Kidney capillary endothelial cell (primary cell): Measurements from ENCODE around the gene CEP44.
"Not testable (repeated sequence)": the region's sequence is repeated elsewhere in the genome, so short reads cannot be mapped to it uniquely, and the experiment has no call there.

Source experiments
- DNase-seq: peaks from one replicate; pipeline ENCODE4 v3.0.0-alpha.2; 2018; ENCODE audit warnings: low spot score

Gene CEP44

DNA sequence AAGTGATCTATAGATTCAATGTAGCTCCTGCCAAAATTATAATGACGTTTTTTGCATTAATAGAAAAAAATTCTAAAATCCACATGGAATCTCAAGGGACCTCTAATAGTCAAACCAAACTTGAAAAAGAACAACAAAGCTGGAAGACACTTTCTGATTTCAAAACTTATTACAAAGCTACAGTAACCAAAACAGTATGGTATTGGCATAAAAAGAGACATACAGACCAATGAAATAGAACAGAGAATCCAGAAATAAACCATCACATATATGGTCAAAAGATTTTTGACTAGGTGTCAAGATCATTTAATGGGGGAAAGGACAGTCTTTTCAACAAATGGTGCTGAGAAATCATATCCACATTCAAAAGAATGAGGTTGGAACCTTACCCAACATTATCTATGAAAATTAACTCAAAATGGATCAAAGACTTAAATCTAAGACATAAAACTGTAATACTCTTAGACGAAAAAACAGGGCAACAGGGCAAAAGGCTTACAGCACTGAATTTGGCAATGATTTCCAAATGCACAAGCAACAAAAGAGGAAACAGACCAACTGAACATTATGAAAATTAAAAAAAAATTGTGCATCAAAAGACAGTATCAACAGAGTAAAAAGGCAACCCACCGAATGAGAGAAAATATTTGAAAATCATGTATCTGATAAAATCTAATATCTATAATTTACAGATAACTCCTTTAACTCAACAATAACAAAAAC, 4.1 kb upstream of the CEP44 start:
- no peak for DNase-seq

DNA sequence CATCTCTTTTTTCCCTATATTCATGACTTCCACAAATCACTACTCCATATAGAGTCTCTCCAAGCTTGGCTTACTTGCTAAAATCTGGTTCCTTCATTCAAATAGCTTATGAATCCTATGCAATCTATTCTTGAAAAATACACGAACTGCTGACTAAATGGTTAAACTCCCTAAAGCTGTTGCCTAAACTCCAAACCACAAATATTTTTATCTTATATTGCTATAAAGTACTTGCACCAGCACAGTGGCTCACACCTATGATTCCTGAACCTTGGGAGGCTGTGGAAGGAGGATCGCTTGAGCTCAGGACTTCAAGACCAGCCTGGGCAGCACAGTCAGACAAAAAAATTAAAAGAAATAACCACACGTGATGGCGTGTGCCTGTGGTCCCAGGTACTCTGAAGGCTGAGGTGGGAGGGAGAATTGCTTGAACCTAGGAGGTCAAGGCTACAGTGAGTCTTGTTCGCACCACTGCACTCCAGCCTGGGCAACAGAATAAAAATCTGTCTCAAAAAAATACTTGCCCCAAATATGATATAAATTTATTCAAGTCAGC, 2.5 kb upstream of the CEP44 start:
- DNase-seq: no peak

DNA sequence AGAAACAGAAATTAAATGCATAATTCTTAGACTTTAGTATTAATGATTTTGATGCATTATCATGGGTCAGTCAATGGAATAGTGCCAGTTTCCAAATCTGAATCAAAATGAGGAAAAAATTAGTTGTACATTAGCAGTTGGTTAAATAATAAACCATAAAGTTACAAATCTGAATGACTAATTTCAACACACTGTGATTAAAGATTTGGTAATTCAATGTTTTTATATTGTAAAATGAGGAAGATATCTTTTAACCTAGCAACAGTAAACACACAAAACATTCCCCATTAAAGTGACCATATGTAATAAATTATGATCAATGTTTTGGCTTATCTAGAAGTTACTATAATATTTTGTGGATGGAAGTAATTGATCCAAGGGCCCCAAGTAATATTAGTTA, 1.8 kb upstream of the CEP44 start:
- no peak for DNase-seq

DNA sequence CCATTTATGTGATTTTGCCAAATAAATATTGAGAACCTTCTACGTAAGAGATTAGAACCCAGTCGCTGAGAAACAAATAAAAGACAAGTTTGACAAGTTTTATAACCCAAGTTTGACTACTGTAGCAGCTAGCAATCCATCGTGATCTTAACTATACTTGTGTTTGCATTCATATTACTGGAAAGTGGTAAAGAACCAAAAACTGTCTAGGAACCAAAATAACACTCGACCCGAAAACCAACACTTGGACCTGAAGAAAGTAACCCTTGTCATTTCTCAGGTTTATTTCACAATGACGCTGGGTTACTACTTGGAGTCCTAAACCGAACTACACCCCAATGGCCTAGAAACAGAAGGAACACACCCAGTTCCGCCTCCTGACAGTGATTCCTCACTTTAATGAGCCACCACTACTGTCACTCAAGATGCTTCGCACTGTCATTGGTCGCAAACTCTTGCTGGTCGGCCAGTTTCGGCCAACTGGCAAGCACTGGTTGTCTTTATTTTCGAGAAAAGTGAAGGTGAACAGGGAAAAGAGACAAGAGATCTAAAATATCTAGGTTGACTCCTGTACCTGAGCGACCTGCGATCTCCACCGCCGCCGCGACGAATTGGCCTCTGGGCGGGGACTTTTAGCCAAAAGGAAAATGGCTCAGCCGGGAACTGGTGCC, 740 bp upstream of the CEP44 start:
- DNase-seq: peak; percentile 85

DNA sequence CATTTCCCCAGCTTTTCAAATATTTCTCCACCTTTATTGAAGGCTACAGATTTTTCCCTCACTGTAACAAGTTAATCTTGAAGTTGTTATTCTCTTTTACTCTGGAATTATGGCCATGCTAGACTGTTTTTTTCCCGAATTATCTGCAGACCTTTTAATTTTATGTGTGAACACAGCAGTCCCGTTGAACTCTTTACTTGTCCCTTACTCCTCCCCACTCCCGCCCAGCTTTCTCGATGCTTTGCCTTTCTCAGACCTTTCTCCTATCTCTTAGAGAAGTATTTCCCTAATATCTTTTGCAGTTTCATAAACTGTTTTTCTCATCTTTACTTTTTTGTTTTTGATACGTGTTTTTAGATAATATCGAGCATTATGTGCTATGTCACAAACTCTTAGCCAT, 776 bp downstream of the CEP44 start:
- peak; percentile 7 for DNase-seq

DNA sequence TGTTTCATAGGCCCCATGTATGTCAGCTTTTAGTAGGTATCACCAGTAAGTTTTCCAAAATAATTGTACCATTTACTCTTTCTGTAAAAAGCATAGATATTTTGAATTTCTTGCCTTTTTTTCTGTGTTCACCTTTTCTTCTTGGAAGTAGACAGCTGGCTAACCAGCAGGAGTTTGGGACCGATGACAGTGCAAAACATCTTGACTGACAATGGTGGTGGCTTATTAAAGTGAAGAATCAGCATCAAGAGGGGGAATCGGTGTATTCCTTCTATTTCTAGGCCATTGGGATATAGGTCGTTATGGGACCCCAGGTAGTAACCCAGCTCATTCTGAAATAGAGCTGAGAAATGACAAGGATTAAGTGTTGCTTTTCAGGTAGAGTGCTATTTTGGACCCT, 3.2 kb downstream of the CEP44 start:
- DNase-seq: no peak

DNA sequence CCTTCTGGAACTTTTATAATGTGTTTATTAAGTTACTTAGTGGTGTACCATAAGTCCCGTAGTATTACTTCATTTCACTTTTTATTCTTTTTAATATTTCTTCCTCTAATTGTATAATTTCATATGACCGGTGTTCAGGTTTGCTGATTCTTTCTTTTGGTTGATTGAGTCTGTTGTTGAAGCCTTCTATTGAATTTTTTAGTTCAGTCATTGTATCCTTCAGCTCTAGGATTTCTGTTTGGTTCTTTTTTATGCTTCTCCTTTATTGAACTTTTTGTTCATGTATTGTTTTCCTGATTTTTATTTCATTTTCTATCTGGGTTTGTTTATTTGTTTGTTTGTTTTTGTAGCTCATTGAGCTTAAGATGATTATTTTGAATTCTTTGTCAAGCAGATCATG, 8.8 kb downstream of the CEP44 start:
- no peak for DNase-seq

DNA sequence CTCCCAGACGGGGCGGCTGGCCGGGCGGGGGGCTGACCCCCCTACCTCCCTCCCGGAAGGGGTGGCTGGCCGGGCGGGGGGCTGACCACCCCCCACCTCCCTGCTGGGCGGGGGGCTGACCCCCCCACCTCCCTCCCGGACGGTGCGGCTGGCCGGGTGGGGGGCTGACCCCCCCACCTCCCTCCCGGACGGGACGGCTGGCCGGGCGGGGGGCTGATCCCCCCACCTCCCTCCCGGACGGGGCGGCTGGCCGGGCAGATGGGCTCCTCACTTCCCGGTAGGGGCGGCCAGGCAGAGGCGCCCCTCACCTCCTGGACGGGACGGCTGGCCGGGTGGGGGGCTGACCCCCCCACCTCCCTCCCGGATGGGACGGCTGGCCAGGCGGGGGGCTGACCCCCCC, 10.9 kb downstream of the CEP44 start:
- DNase-seq: not testable (repeated sequence)

DNA sequence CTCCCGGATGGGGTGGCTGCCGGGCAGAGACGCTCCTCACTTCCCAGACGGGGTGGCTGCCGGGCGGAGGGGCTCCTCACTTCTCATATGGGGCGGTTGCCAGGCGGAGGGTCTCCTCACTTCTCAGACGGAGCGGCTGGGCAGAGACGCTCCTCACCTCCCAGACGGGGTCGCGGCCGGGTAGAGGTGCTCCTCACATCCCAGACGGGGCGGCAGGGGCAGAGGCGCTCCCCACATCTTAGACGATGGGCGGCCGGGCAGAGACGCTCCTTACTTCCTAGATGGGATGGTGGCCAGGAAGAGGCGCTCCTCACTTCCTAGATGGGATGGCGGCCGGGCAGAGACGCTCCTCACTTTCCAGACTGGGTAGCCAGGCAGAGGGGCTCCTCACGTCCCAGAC, 11.4 kb downstream of the CEP44 start:
- not testable (repeated sequence) for DNase-seq

DNA sequence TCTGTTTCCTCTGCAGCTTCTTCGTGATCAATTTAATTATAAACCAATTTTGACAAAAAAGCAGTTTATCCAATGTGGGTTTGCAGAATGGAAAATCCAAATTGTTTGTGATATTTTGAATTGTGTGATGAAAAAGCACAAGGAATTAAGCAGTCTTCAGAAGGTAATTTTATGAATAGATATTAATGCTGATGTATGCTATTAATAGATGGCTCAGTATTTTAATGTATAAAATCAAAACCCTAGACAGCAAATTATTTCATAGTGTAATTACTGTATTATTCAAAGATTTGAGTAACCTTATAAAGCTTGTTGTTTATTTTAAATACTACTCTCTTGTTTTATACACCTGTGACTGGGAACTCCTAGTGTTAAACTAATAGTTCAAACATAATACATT, 20.0 kb downstream of the CEP44 start:
- no peak for DNase-seq

DNA sequence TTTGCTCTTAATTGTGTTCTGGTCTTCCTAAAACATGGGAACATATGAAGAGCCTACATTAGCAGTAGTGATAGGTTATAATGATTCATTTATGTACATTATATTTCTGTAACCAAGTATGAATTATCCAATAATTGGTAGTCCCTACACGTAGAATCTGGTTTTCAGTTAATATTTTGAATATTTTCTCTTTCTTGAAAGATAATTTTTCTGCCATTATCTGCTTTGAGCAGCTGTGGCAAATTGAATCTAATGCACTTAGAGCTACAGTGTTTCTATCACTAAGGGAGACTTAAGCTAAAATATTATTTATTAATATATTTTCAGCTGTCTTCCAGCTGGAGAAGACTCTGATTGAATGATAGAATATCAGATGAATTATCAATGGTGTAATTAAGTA, 21.0 kb downstream of the CEP44 start:
- no peak for DNase-seq

DNA sequence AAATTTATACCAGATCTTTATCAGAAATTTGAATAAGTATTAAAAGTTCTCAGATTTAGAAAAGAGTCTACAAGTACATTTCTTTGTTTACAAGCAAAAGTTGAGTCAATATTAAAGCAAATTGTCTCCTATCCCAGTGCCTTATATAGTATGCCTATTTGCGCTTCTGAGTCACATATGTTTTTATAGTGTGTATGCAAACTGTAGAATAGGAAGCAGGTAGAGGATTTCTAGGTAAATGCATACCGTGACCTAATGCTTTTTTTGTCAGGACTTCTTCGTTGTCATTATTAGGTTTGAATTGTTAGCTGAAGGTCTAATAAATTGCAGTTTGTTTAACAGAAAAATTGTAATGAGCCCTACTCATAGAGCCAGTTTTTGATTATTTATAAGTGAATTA, 22.2 kb downstream of the CEP44 start:
- no peak for DNase-seq

DNA sequence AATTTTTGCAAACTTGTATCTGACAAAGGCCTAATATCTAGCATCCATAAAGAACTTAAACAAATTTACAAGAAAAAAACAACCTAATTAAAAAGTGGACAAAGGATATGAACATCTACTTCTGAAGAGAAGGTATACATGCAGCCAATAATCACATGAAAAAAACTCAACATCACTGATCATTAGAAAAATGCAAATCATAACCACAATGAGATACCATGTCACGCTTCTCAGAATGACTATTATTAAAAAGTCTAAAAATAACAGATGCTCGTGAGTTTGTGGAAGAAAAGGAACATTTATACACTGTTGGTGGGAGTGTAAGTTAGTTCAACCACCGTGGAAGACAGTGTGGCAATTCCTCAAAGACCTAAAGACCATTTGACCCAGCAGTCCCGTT, 24.0 kb downstream of the CEP44 start:
- DNase-seq: no peak

DNA sequence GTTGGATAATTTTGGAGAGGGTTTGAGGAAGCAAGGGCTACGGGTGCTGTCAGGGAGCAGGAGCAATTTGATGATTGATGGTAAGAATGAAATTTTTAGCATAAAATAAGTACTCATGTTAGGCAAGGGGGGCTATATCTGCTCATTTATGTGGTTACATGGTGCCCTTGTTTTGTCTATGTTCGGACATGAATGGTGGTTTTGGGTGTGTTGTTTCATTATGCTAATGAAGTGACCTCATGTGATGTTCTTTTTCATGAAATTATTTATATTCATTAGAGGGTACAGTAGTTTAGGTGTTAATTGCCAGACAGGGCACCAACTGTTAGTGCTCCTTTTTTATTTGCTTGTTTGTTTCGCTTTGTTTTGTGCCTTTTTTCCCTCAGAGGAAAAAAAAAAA, 29.3 kb downstream of the CEP44 start:
- no peak for DNase-seq

DNA sequence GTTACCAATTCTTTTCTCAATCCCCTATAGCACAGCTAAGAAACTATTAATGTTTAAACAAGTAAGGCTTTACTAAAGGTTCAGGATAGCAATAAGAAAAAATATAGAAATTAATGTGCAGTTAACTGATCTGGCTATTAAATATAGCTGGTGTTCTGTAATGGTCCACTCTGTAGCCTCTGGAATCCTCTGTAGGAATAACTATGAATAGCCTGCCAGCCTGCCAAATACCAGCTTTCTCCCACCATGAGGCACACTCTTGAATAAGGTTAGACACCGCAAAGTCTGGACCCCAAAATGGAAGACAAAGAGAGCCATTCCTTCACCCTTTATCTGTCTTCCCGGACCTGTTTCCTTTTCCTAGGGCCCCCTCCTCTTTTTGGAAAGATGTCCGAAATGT, 30.6 kb downstream of the CEP44 start:
- DNase-seq: no peak

DNA sequence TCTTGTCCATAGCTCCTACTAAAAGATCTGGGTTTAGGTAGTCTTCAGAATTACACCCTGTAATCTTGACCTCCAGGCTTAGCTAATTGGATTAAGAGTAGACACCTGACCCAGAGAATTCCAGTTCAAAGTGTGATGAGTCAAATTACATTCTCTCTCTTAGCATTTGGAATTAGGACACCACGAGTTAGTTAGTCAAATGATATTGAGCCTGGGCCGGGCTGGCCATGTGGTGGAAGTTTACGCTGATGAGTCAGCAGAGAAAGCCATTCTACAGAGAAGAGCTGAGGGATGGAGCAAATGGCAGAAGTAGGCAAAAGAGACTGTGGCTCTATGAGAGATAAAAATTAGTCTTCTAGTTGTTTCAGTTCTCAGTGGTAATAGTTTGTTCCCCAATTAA, 31.1 kb downstream of the CEP44 start:
- DNase-seq: no peak

DNA sequence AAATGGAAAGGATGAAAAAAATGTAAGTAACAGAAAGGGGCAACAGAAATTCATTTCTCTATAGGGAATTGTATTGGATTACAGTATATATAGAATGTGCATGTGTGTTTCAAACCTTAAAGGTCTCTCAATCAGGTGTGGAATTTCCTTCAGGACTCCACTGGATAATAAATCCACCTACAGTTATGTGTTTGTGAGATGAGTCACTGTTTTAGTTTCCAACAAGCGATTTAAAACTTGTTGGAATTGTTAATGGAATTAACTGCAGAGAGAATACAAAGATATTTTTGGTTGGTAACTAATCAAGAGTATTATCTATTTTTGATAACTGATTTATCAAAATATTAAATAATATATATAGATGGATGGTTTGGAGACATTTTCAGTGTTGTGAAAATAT, 32.8 kb downstream of the CEP44 start:
- DNase-seq: no peak

DNA sequence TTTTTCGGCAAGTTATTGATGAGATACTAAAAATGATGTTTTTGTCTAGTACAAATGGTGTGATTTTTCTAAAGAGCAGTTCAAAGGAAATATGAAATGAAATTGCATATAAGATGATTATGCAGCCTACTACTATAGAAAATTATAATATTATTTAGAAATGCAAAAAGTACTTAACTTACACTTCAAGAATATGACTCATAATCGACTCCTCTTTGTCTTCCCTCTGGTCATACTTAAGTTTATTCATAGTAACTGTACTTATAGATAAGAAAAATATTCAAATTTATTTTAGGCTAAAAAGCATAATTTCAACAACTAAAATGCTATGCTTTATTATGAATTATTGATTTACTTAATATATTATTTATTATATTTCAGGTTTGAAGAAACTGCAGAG, 33.2 kb downstream of the CEP44 start:
- DNase-seq: peak; percentile 16

DNA sequence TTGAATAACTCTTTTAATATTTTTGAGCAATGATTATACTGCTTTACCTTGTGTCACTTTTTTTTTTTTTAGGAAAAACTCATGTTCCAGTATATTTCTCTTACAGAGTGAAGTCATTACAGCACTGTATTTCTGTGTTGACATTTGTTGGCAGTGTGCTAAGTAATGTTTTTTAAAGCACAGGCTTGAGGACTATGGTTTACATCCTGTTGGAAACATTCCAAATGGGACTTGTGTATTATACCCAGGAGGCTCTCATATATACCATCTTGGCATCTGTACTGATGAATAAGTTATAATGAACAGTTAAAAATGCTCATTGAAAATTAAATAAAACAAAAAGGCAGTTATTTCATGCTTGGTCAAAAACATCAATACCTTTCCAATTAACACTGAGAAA, 33.8 kb downstream of the CEP44 start:
- peak; percentile 36 for DNase-seq

DNA sequence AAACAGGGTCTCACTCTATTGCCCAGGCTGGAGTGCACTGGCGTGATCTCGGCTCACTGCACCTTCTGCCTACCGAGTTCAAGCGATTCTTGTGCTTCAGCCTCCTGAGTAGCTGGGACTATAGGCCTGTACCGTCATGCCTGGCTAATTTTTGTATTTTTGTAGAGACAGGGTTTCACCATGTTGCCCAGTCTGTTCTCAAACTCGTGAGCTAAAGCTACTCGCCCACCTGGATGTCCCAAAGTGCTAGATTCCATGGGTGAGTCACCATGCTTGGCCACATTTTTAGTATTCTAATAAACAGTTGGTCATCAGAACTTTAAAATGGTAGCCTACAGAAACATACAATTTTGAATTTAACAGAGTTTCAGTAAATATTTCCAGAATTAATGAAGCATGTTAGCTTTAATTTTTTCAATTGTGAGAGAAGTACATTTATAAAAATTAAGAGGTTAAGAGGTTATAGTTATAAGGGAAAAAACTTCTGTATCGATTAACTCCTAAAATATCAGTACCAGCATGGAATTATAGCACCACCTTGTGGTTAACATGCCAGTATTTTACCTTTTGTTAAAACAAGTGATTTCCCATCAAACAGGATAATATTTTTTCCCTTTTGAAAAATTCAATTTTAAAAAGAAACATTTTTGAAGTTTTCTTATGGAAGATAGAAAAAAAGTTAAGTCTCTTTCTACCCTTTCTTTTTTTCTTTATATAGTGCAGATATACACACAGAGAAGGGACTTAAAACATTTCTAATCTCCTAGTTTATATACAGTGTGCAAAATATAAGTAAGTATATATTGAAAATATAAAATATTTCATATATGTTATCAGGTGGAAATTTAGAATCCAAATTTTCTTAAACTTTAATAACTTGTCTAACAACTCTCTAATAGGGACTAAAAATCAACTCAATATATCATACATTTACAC, 35.4 kb downstream of the CEP44 start:
- peak; percentile 46 for DNase-seq

DNA sequence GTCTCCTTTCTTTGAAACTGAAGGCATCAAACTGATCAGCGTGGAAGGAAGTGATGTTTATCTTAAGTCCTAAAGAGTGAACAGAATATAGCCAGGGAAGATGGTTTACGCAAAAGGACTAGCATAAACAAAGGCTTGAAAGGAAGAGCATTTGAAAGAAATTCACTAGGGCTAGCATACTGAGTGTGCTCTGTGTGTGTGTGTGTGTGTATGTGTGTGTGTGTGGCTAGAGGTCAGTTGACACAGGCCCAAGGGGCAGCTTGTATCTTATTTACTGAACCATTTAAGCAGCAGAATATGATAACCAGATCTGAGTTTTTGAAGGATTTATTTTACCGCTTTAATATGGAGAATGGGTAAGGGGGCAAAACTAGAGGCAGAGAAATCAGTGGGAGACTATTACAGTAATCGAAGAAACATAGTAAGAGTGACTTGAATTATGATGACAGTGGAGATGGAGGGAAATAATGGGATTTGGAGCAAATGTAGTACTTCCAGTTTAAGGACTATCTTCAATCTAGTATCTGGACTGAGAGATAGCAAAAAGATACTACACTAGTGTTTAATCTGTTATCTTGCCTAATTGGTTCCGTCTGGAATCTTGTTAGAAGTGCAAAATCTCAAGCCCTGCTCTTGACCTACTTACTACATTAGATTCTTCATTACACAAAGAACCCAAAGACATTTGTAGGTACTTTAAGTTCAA, 36.9 kb downstream of the CEP44 start:
- no peak for DNase-seq

DNA sequence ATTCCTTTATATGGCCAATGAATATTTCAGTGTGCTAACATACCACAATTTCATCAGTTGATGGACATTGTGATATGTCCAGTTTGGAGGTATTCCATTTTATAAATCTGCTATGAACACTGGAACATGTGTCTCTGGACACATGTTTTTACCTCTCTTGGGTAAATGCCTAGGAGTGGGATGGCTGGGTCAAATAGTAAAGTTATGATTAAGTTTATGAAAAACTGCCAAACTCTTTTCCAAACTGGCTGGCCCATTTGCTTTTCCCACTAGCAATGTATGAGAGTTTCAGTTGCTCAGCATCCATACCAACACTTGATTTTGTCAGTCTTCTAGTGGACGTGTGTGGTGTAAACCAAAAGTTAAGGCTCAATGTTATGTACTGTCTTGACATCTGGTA, 40.5 kb downstream of the CEP44 start:
- DNase-seq: no peak
